Measurements from ENCODE around the gene ABCB7.
"Not testable (repeated sequence)": the region's sequence is repeated elsewhere in the genome, so short reads cannot be mapped to it uniquely, and the experiment has no call there.

GRCh38 chrX:75188415-75189206, 32.5 kb upstream of the ABCB7 start:
- not testable (repeated sequence) for TF ChIP-seq CTCF (conservative IDR thresholded peaks at IDR 0.05; ENCODE audit: low read length); EZH2phosphoT487 (IDR thresholded peaks at IDR 0.05; ENCODE audit: borderline replicate concordance, low read depth, low read length)
